Keratinocyte (primary cell): Measurements from ENCODE around the gene SAMD4A. TPM values are rescaled to one million over a fixed set of nuclear protein-coding genes. Genes with fewer than 3 reads are reported as not detected.
A peak's percentile ranks its signal among the peaks of the same experiment; 100 is the strongest.

Experiments
- DNase-seq: peaks from one replicate; pipeline ENCODE4 v3.0.0-alpha.2; 2011; ENCODE audit warnings: low read depth, missing footprints, low spot score
- FAIRE-seq: peaks from 2 replicates; lab custom pipeline; 2011; peaks lifted over from hg19 to GRCh38; lab: Jason Lieb, UNC
- H2AFZ ChIP-seq: 2 replicates; pipeline ENCODE4 v1.6.0; 2012; ENCODE audit warnings: low read length, control low read depth, inconsistent platforms; ENCODE audit not compliant: control insufficient read depth
- H3K27ac ChIP-seq: 2 replicates; pipeline ENCODE4 v1.5.1; 2011; ENCODE audit warnings: low read length; ENCODE audit not compliant: control insufficient read depth, insufficient read depth
- H3K27me3 ChIP-seq: 3 replicates; pipeline ENCODE4 v1.6.0; 2011; ENCODE audit warnings: low read length; ENCODE audit not compliant: control insufficient read depth, insufficient read depth; ENCODE audit errors: extremely low read depth
- H3K36me3 ChIP-seq, 2 experiments: 2 replicates in 1 of 2; 3 replicates in 1 of 2; pipeline ENCODE4 v1.5.1; 2011; ENCODE audit warnings: low read length in 2 of 2, mild to moderate bottlenecking in 1 of 2; ENCODE audit not compliant: control insufficient read depth in 2 of 2, insufficient read depth in 2 of 2; ENCODE audit errors: extremely low read depth in 1 of 2
- H3K4me1 ChIP-seq: 3 replicates; pipeline ENCODE4 v1.5.1; 2011; ENCODE audit warnings: low read length; ENCODE audit not compliant: control insufficient read depth, insufficient read depth; ENCODE audit errors: extremely low read depth
- H3K4me2 ChIP-seq: 3 replicates; pipeline ENCODE4 v1.6.0; 2011; ENCODE audit warnings: low read depth, low read length; ENCODE audit not compliant: control insufficient read depth, insufficient read depth; ENCODE audit errors: extremely low read depth
- H3K4me3 ChIP-seq, 3 experiments: fragments of 200-600 bp in 1 of 3; sonication (generic) in 1 of 3; 2 replicates in 2 of 3; 3 replicates in 1 of 3; pipeline ENCODE4 v1.5.1; 2011 to 2016; ENCODE audit warnings: low read length in 3 of 3, mild to moderate bottlenecking in 3 of 3, control low read depth in 2 of 3, inconsistent platforms in 1 of 3, low read depth in 1 of 3, mixed read lengths in 1 of 3, mixed run types in 1 of 3, moderate library complexity in 1 of 3; ENCODE audit not compliant: control insufficient read depth in 2 of 3, insufficient read depth in 2 of 3; ENCODE audit errors: extremely low read depth in 1 of 3
- H3K79me2 ChIP-seq: 2 replicates; pipeline ENCODE4 v1.6.0; 2012; ENCODE audit warnings: low read length; ENCODE audit not compliant: control insufficient read depth, insufficient read depth
- H3K9ac ChIP-seq: 3 replicates; pipeline ENCODE4 v1.6.0; 2011; ENCODE audit warnings: low read length; ENCODE audit not compliant: control insufficient read depth, insufficient read depth; ENCODE audit errors: extremely low read depth
- H3K9me1 ChIP-seq: 3 replicates; pipeline ENCODE4 v1.6.0; 2011; ENCODE audit warnings: low read length; ENCODE audit not compliant: control insufficient read depth, insufficient read depth; ENCODE audit errors: extremely low read depth
- H3K9me3 ChIP-seq: 2 replicates; pipeline ENCODE4 v1.5.1; 2012; ENCODE audit warnings: low read depth, low read length; ENCODE audit not compliant: control insufficient read depth
- H4K20me1 ChIP-seq: 3 replicates; pipeline ENCODE4 v1.6.0; 2011; ENCODE audit warnings: low read length; ENCODE audit not compliant: control insufficient read depth, insufficient read depth; ENCODE audit errors: extremely low read depth
- EZH2 ChIP-seq: IDR thresholded peaks from one replicate; pipeline ENCODE4 v1.6.1; 2012; ENCODE audit warnings: inconsistent platforms, mild to moderate bottlenecking, low read length, moderate library complexity
- dilution Hi-C: fragments of 300-500 bp; cut with MboI; formaldehyde crosslinking; loops from one replicate; pipeline ENCODE4 v1.7.0; 2020; ENCODE audit warnings: low sequenced_read_pairs; ENCODE audit not compliant: extremely low pct_ligation_motif_present
- polyA plus RNA-seq, 5 experiments: library from polyadenylated mRNA; depleted of rRNA in 3 of 5; stranded (reverse) in 3 of 5; stranded (forward) in 1 of 5; unstranded in 1 of 5; fragments of >200 nt; gene quantifications; 1 replicate in 1 of 5; 2 replicates in 3 of 5; 3 replicates in 1 of 5; pipeline versions ENCODE4 v1.2.1 to v1.2.3, GENCODE V29; 2011 to 2012; ENCODE audit warnings: missing spikeins in 2 of 5, low read depth in 1 of 5, low replicate concordance in 1 of 5
- TF ChIP-seq, protein P1 (sequence below), 3 experiments: IDR thresholded peaks in 1 of 3; conservative IDR thresholded peaks in 1 of 3; optimal IDR thresholded peaks in 1 of 3; 2 replicates in 2 of 3; 3 replicates in 1 of 3; pipeline versions ENCODE3 to v1.5.1; 2011; ENCODE audit warnings: low read length in 3 of 3, mild to moderate bottlenecking in 3 of 3, moderate library complexity in 2 of 3, control low read depth in 1 of 3, inconsistent platforms in 1 of 3; ENCODE audit not compliant: insufficient read depth in 2 of 3; ENCODE audit errors: extremely low read depth in 1 of 3

The SAMD4A gene
- polyA plus RNA-seq, 1 donor (not counting 4 experiments of a cell fraction or from before 2014, with no cell fraction given): 16.2 TPM

DNA sequence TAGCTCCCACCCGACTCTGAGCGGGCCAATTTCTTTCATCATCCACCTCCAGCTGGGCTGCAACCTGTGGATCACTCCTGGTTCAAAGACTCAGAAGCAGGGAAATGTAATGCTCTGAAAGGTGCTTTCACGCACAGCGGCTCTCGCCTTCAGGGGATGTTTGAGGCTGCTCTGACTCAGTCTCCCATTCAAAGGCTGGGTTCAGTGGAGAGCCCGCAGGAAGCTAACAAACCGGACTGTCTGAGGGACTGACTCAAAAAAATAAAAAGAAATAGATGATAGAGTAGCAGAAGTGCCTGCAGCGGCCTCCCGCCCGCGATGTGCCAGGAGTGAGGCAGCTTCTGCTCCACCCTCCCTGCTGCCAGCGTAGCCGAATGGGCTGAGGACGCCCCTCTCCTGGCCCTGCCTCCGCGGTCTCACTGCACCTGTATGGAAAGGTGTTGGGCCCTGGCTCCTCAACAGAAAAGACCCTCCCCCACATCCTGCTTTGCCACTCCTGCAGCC is 237.7 kb downstream of the SAMD4A start:
- Histone ChIP-seq H2AFZ (no peak overlapping the region), H3K79me2 (no peaks in the 10 kb centered on the region), H3K4me2 (peak overlapping the region; percentile 87), H3K4me3 (peak overlapping the region in 2 of 3 experiments; percentile 12 to 60), H3K9me3 (no peaks in the 10 kb centered on the region), H4K20me1 (no peaks in the 10 kb centered on the region), H3K36me3 (no peaks in the 10 kb centered on the region), H3K27ac (no peak overlapping the region), H3K4me1 (peaks cover 21% of the 10 kb centered on the region), H3K9ac (no peak overlapping the region), H3K27me3 (no peaks in the 10 kb centered on the region), H3K9me1 (no peaks in the 10 kb centered on the region)
- FAIRE-seq (no peak), DNase-seq (peak; percentile 19)
- dilution Hi-C loops: no loop called here
- TF ChIP-seq, protein P1, sequence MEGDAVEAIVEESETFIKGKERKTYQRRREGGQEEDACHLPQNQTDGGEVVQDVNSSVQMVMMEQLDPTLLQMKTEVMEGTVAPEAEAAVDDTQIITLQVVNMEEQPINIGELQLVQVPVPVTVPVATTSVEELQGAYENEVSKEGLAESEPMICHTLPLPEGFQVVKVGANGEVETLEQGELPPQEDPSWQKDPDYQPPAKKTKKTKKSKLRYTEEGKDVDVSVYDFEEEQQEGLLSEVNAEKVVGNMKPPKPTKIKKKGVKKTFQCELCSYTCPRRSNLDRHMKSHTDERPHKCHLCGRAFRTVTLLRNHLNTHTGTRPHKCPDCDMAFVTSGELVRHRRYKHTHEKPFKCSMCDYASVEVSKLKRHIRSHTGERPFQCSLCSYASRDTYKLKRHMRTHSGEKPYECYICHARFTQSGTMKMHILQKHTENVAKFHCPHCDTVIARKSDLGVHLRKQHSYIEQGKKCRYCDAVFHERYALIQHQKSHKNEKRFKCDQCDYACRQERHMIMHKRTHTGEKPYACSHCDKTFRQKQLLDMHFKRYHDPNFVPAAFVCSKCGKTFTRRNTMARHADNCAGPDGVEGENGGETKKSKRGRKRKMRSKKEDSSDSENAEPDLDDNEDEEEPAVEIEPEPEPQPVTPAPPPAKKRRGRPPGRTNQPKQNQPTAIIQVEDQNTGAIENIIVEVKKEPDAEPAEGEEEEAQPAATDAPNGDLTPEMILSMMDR (optimal IDR thresholded peaks at IDR 0.05 in 1 of 3, IDR thresholded peaks at IDR 0.05 in 1 of 3, conservative IDR thresholded peaks at IDR 0.05 in 1 of 3; ENCODE audit: extremely low read depth in 1 of 3, insufficient read depth in 2 of 3, low read length in 3 of 3): no peak
- no peak for TF ChIP-seq EZH2

DNA sequence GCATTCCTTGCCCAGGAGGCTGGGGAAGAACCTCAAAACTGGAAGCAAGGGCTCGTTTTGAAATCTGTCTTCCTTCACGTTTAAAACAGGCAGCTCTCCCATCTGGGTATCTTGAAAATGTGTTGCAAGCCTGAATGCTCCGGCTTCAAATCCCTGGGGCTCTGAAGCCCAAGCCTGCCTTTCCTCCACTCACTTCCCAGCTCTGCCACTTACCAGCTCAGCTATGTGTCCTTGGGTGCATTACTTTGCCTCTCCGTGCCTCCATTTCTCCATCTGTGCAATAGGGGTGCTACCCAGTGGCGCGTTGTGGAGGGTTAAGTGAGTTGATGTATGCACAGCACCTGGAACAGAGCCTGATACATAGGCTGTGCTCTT is 238.1 kb downstream of the SAMD4A start:
- H3K4me2 ChIP-seq: peak overlapping the region; percentile 87
- no peaks in the 10 kb centered on the region for H4K20me1 ChIP-seq
- H3K9ac ChIP-seq: peak overlapping the region; percentile 48
- DNase-seq (no peak), FAIRE-seq (no peak)
- dilution Hi-C loops: no loop called here
- TF ChIP-seq EZH2: no peak
- TF ChIP-seq, protein P1 (optimal IDR thresholded peaks at IDR 0.05 in 1 of 3, IDR thresholded peaks at IDR 0.05 in 1 of 3, conservative IDR thresholded peaks at IDR 0.05 in 1 of 3; ENCODE audit: extremely low read depth in 1 of 3, insufficient read depth in 2 of 3, low read length in 3 of 3): no peak
- H3K36me3 ChIP-seq: no peaks in the 10 kb centered on the region
- H3K79me2 ChIP-seq: no peaks in the 10 kb centered on the region
- peak overlapping the region in 2 of 3 experiments; percentile 12 to 60 for H3K4me3 ChIP-seq
- H3K9me1 ChIP-seq: no peaks in the 10 kb centered on the region
- H2AFZ ChIP-seq: peak overlapping the region; percentile 54
- no peak overlapping the region for H3K27ac ChIP-seq
- H3K9me3 ChIP-seq: no peaks in the 10 kb centered on the region
- H3K4me1 ChIP-seq: peaks cover 21% of the 10 kb centered on the region
- H3K27me3 ChIP-seq: no peaks in the 10 kb centered on the region
